K562 (cell line): ENCODE results near the gene EMILIN1. TPM values are rescaled to one million over a fixed set of nuclear protein-coding genes. Genes with fewer than 3 reads are reported as not detected.

Experiments used
- DEAF1 ChIP-seq: fragments of 450-650 bp; formaldehyde crosslinking; IDR thresholded peaks from 2 replicates; pipeline ENCODE4 v1.4.0; 2020; ENCODE audit warnings: mild to moderate bottlenecking, moderate library complexity
- E2F1 ChIP-seq: sonication (generic); formaldehyde crosslinking; IDR thresholded peaks from 2 replicates; pipeline ENCODE4 v1.8.1; 2023; ENCODE audit warnings: mild to moderate bottlenecking, missing genetic modification reagents, moderate library complexity
- ESRRB ChIP-seq: fragments of 250-450 bp; sonication (Bioruptor Pico); IDR thresholded peaks from 2 replicates; pipeline ENCODE4 v1.5.0; 2020; ENCODE audit warnings: mild to moderate bottlenecking, moderate library complexity, borderline replicate concordance
- FOXO4 ChIP-seq: fragments of 450-650 bp; formaldehyde crosslinking; IDR thresholded peaks from 2 replicates; pipeline ENCODE4 v1.4.0; 2020; ENCODE audit warnings: mild to moderate bottlenecking, moderate library complexity
- GATAD2B ChIP-seq: fragments of 450-650 bp; IDR thresholded peaks from 2 replicates; pipeline ENCODE4 v1.6.1; 2017; ENCODE audit warnings: mild to moderate bottlenecking, borderline replicate concordance
- IRF2 ChIP-seq: sonication (generic); formaldehyde crosslinking; IDR thresholded peaks from 2 replicates; pipeline ENCODE4 v1.8.1; 2022; ENCODE audit warnings: mild to moderate bottlenecking, missing genetic modification reagents
- LARP7 ChIP-seq: fragments of 450-650 bp; IDR thresholded peaks from 2 replicates; pipeline ENCODE4 v1.6.1; 2016
- MAZ ChIP-seq, 2 experiments: fragments of 450-650 bp in 1 of 2; sonication (generic) in 1 of 2; formaldehyde crosslinking; IDR thresholded peaks in 1 of 2; conservative IDR thresholded peaks in 1 of 2; 2 replicates each; pipeline versions ENCODE4 v1.4.0 to v1.5.0; 2020; ENCODE audit warnings: mild to moderate bottlenecking in 1 of 2, missing genetic modification reagents in 1 of 2
- PCBP1 ChIP-seq: fragments of 200-400 bp; formaldehyde crosslinking; IDR thresholded peaks from 2 replicates; pipeline ENCODE4 v1.6.1; 2018; ENCODE audit warnings: mild to moderate bottlenecking, low read depth, low read length; ENCODE audit not compliant: poor library complexity, severe bottlenecking
- RFX7 ChIP-seq: fragments of 250-450 bp; sonication (Bioruptor Pico); IDR thresholded peaks from 2 replicates; pipeline ENCODE4 v1.5.1; 2021; ENCODE audit warnings: mild to moderate bottlenecking
- RUNX1 ChIP-seq: sonication (generic); IDR thresholded peaks from 2 replicates; pipeline ENCODE4 v1.6.1; 2016; ENCODE audit warnings: antibody characterized with exemption, low read depth
- THAP12 ChIP-seq: fragments of 250-450 bp; sonication (Bioruptor Pico); IDR thresholded peaks from 2 replicates; pipeline ENCODE4 v1.9.0; 2021; ENCODE audit warnings: mild to moderate bottlenecking, inconsistent platforms
- ZBTB17 ChIP-seq: fragments of 450-650 bp; formaldehyde crosslinking; IDR thresholded peaks from 2 replicates; pipeline ENCODE4 v1.4.0; 2020; ENCODE audit warnings: mild to moderate bottlenecking
- ZMIZ1 ChIP-seq, 2 experiments: fragments of 150-350 bp in 1 of 2; IDR thresholded peaks; 2 replicates each; pipeline ENCODE4 v1.6.1; 2012 to 2016; ENCODE audit warnings: low read depth in 2 of 2, low read length in 2 of 2, mild to moderate bottlenecking in 1 of 2, moderate library complexity in 1 of 2
- ZNF282 ChIP-seq: sonication (generic); formaldehyde crosslinking; IDR thresholded peaks from 2 replicates; pipeline ENCODE4 v1.8.1; 2023; ENCODE audit warnings: missing genetic modification reagents
- polyA plus RNA-seq, 8 experiments: library from polyadenylated mRNA; depleted of rRNA in 4 of 8; stranded (reverse) in 5 of 8; unstranded in 3 of 8; fragments of >200 nt; fragmentation: Nextera tagmentation in 2 of 8; fragmentation: Illumina TruSeq in 1 of 8; extraction: Ambion mirVana in 2 of 8; extraction: Trizol in 1 of 8; gene quantifications; 2 replicates each; pipeline versions ENCODE4 v1.2.1 to v1.2.3, GENCODE V29; 2011 to 2014; ENCODE audit warnings: inconsistent platforms in 1 of 8, missing spikeins in 1 of 8
- total RNA-seq, 7 experiments: library from RNA; depleted of rRNA in 6 of 7; stranded (reverse); fragments of >200 nt in 6 of 7; fragmentation: Illumina TruSeq in 2 of 7; extraction: Trizol in 2 of 7; gene quantifications; 2 replicates each; pipeline versions ENCODE4 v1.2.1 to v1.2.3, GENCODE V29; 2011 to 2021; ENCODE audit warnings: low replicate concordance in 1 of 7

EMILIN1 gene
- total and polyA plus RNA-seq, 9 of the 15 experiments (the other 6 are each of a cell fraction or from before 2014, with no cell fraction given): 0.04 to 2.7 (median 0.54) TPM; not detected in 2

GRCh38 chr2:27050996-27051901 lies 27.2 kb upstream of the EMILIN1 start, which contains the start of gene AGBL5 (continued):
- TF ChIP-seq E2F1 (CRISPR knock-in tag) (peak; percentile 62; the same call in 1 of the 2 replicates), ZMIZ1 (IDR thresholded peaks at IDR 0.05; ENCODE audit: low read depth in 2 of 2, low read length in 2 of 2) (peak in 1 of 2 experiments; percentile 13; a peak in 1 of 4 replicates), THAP12 (no peak), FOXO4 (CRISPR knock-in tag) (no peak; the same call in 1 of the 2 replicates), LARP7 (no peak), ZBTB17 (CRISPR knock-in tag) (no peak; the same call in 1 of the 2 replicates), MAZ (CRISPR knock-in tag; conservative IDR thresholded peaks at IDR 0.05 in 1 of 2, IDR thresholded peaks at IDR 0.05 in 1 of 2) (peak; percentile 45 to 66), IRF2 (no peak), ESRRB (peak; percentile 14; the same call in 1 of the 2 replicates), DEAF1 (CRISPR knock-in tag) (0 out of 2 replicates have a peak, but pooled peaks have one; percentile 9), ZNF282 (CRISPR knock-in tag) (no peak), RFX7 (0 out of 2 replicates have a peak, but pooled peaks have one; percentile 10), PCBP1 (no peak), GATAD2B (no peak), RUNX1 (no peak)
